Loucy (cell line): ENCODE results near the gene TMEM59.

Experiments
- EZH2phosphoT487 ChIP-seq: fragments of 200-600 bp; IDR thresholded peaks from 2 replicates; pipeline ENCODE4 v1.6.1; 2018; ENCODE audit warnings: antibody characterized with exemption, mild to moderate bottlenecking, moderate library complexity, borderline replicate concordance
- TF ChIP-seq, protein P1 (sequence below): fragments of 200-600 bp; sonication (generic); conservative IDR thresholded peaks from 2 replicates; pipeline ENCODE4 v1.5.1; 2014; ENCODE audit warnings: mild to moderate bottlenecking, antibody characterized with exemption, low read length

DNA sequence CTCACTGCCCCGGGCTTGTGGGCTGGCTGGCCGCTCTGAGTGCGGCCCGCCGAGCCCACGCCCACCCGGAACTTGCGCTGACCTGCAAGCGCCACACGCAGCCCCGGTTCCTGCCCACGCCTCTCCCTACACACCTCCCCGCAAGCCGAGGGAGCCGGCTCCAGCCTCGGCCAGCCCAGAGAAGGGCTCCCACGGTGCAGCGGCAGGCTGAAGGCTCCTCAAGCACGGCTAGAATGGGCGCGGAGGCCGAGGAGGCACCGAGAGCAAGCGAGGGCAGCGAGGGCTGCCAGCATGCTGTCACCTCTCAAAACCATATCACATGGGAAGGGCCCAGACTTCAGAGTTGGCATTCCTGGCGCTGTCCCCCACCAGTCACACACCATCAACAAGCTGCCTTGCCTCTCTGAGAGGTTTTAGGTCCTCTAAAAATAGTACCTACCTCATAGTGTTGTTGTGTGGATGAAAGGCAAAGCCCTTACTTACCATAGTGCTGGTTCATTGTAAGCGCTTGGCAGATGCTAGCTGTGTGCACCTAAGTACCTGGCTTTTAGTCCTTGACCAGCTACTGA is 48.4 kb downstream of the TMEM59 start:
- TF ChIP-seq, protein P1, sequence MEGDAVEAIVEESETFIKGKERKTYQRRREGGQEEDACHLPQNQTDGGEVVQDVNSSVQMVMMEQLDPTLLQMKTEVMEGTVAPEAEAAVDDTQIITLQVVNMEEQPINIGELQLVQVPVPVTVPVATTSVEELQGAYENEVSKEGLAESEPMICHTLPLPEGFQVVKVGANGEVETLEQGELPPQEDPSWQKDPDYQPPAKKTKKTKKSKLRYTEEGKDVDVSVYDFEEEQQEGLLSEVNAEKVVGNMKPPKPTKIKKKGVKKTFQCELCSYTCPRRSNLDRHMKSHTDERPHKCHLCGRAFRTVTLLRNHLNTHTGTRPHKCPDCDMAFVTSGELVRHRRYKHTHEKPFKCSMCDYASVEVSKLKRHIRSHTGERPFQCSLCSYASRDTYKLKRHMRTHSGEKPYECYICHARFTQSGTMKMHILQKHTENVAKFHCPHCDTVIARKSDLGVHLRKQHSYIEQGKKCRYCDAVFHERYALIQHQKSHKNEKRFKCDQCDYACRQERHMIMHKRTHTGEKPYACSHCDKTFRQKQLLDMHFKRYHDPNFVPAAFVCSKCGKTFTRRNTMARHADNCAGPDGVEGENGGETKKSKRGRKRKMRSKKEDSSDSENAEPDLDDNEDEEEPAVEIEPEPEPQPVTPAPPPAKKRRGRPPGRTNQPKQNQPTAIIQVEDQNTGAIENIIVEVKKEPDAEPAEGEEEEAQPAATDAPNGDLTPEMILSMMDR, result no peak
- no peak for TF ChIP-seq EZH2phosphoT487
